SIG-M5 treated with dmso at 0.1 percent for 504 hours (cell line): ENCODE results near the gene CARD11.

Experiments
- DNase-seq: peaks from one replicate; lab custom pipeline; 2025; ENCODE audit not compliant: unreplicated experiment; lab: John Stamatoyannopoulos, UW

The CARD11 gene

DNA sequence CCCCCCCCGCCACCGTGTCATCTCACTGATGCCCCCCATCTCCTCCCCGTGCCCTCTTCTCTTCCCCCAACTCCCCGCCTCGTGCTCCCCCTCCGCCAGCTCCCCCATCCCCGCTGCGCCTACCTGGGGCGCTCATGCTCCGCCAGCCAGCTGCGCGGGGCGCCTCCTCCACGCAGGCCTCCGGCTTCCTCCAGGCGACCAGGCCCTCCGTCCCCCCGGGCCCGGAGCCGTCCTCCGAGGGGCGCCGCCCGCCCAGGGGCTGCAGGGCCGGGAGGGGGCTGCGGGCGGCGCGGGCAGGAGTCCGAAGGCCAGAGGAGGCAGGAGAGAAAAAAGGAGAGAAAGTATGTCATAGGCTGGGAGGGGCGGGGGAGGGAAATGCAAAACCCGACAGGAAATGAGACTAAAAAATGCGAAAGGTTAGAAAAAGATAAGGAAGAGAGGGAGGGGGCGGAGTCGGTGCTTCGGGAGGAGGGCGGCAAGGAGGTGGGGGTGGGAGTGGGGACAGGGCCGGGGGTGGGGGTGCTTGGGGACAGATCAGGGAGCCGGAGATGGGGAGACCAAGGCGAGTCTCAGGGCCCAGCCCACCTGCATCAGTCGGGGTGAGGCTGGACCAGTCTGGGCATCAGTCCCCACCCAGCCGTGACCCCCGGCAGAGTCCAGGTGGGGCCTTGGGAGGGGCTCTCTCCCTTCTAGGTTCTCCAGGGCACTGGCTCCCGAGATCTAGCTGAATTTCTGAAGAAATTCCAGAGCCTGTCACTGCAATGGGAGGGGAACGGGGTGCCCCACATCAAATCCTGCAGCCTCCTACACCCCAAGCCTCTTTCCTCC lies at the start of gene CARD11:
Gene CARD11 (minus strand): TSS at position 324 of the 828 bp plus-strand sequence. CDS start 85,361 bp downstream, outside the sequence.
- DNase-seq, result no peak

DNA sequence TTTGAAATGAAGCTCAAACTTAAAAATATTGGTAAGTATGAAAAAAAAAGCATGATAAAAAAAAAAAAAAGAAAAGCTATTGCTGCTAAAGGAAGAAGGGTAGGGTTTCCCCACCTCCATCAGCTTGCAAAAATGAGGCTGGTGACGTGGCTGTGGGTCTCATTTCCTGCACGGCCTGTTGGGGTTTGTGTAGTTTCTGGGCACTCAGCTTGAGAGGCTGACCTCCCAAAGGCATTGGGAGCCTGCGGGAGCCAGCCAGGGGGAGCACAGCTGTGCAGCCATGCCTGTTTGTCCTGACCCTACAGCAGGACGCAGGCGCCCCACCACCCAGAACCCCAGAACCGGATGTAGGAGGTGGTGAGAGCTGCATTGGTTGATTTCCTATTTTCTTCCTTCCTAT lies 48.8 kb upstream of the CARD11 start:
- DNase-seq, result no peak

DNA sequence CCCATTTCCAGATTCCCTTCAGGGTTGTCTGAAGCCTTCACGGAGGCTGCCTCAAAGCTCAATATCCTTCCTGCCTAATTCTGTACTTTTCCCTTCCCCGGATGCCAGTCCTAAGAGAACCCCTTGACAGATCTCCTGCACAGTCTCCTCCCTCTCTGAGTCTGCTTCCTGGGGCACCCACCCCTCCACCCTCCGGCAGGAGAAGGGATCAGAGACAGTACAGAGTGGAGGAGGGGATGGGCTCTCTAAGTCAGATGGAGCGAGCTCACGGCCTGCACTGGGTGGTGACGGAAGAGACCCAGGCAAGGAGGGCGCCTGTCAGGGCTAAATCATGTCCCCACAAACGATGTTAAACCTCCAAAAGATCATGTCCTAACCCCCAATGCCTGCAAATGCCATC lies 48.0 kb upstream of the CARD11 start:
- no peak for DNase-seq

DNA sequence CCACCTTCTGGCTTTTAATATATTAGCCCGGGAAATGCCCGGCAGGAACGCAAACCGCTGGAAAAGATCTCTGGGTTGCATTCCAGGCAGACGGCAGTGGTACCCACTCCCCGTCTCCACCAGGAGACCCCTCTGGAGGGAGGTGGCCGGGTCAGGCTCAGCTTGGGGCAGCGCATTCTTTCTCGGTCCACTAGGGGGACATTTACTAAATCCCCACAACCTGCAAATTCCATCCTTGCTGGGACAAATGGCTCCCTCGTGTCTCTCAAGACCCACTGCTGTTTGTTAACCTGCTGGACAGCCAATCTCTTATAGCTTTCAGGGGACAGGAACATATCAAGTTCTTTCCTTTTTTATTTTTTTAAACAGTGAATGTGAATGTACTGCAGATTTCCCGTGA lies 45.8 kb upstream of the CARD11 start:
- DNase-seq, result no peak

DNA sequence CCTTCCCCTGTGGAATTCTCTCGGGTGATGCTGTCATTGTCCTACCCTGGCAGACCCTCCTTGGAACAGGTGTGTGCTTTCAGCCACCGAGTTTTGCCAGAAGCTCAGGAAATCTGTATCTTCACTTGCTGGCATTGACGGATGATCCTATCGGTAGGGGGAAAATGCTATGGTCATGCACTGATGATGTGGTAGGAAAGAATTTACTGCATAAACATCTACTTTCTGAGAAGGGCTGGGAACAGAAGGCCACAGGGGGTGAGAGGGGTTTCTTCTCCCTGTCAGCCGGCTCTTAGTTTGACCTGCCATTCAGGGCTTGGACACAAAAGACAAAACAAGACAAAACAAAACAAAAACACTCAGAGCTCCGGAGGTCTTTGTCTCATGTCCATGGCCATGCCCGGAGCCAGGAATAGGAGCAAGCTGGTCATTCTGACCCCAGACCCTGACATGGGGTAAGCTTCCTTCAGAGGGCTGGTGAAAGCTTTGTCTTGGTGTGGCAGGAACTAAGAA lies 43.6 kb upstream of the CARD11 start:
- DNase-seq, result no peak

DNA sequence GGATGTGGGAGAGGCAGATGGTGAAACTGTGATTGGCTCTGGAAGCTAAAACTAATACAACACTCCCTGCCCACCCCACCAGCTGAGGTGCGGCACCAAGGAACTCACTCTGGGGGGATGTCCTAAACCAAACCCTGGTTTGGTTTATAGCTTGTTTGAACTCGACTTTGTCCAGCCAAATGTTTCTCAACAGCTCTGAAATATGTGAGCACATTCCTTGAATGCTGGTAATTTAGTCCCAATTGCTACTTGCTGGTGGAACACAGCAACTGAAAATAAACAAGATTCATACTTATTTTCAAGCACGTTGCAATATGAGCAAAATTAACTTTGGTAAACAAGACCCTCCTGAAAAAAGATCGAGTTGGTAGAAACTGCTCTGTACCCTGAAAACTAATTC lies 39.7 kb upstream of the CARD11 start:
- DNase-seq, result no peak

DNA sequence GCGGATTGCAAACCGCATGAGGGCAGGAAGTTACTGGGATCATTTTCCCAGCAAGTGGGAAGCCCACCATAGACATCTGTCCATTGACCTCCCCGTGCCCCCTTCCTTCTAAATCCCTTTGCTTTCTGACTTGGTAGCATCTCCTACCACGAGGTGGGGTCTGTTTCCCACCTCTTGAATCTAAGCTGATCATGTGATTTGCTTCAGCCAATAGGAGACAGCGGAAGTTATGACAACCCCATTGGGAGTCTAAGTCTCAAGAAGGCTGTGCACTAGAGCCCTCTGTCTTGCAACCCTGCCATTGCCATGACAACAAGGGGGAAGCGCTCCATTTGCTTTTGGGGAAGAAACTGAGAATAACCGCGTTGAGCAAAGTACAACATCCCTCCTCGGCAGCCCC lies 39.2 kb upstream of the CARD11 start:
- DNase-seq, result no peak

DNA sequence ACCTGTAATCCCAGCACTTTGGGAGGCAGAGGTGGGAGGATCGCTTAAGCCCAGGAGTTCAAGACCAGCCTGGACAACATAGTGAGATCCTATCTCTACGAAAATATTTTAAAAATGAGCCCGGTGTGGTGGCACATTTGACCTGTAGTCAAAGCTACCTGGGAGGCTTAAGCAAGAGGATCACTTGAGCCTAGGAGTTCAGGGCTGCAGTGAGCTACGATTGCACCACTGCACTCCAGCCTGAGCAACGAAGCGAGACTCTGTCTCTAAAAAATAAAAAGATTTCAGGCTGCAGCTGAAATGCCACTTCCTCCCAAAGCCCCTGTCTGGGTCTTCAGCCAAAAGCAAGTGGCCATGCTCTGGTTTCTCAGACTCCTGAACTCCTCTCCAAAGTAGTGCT lies 38.7 kb upstream of the CARD11 start:
- no peak for DNase-seq

DNA sequence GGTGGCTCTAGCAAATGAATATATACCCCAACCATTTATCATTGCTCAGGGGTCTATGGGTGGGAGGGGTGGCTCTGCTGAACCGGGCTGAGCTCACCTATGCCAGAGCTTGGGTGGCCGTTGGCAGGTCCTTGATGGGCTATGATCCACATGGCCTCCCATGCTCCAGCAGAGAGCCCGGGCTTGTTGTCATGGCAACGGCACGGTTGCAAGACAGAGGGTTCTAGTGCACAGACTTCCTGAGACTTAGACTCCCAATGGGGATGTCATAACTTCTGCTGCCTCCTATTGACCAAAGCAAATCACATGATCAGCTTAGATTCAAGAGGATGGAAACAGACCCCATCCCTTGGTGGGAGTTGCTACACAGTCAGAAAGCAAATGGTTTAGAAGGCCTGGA lies 36.4 kb upstream of the CARD11 start:
- DNase-seq, result no peak

DNA sequence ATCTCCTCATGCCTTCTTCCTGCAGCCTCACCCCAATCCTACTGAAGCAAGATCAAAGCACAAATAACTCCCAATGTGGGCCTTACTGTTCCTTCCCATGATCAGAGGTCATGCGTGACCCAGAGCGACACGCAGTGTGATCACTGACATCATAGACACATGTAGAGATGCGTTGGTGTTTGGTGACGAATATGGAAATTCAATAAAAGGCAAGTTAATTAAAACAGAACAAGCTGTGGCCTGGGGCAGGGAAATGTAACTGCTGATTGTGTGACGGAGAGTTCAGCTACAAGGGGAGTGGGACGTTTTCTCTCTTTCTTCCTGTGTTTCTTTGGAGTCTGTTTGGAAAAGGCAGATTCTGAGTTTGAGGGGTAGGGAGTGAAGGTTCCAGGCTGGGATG lies 34.8 kb upstream of the CARD11 start:
- no peak for DNase-seq

DNA sequence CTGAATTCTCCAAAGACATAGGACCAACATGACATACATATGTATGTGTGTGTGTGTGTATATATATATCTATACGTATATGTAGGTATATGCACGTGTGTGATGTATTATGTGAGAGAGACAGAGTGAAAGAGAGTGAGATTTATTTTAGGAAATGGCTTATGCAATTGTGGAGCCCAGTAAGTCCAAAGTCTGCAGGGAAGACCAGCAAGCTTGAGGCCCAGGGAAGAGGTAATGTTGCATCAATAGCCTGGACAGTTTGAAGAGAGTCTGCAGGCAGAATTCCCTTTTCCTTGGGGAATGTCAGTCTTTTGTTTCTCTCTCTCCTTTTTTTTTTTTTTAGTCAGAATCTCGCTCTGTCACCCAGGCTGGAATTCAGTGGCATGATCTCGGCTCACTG lies 33.0 kb upstream of the CARD11 start:
- no peak for DNase-seq

DNA sequence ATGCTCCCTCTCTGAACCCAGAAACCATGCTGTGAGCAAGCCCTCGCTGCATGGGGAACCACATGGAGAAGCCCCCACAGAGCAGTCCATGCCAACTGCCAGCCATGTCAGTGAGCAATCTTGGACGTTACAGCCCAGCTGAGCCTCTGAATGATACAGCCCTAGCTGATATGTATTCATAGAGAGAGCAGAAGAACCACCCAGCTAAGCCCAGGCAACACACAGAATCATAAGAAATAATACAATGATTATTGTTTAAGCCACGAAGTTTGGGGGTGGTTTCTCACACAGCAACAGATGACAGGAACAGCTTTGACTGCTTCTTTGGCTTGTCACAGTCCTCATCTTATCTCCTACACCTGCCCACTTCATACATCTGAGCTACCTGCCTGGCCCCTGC lies 32.5 kb upstream of the CARD11 start:
- no peak for DNase-seq

DNA sequence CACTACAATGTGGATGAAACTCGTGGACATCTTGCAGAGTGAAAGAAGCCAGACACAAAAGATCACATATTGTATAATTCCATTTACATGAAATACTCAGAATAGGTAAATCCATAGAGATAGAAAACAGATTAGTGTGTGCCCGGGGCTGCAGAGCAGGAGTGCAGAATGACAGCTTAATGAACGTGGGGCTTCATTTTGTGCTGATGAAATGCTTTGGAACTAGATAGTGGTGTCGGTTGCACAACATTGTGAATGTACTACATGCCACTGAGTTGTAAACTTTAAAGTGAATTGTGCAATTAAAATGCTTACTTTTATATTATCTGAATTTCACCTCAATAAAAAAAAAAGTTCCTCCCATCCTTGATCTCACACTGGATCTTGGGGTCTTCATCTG lies 31.8 kb upstream of the CARD11 start:
- no peak for DNase-seq

DNA sequence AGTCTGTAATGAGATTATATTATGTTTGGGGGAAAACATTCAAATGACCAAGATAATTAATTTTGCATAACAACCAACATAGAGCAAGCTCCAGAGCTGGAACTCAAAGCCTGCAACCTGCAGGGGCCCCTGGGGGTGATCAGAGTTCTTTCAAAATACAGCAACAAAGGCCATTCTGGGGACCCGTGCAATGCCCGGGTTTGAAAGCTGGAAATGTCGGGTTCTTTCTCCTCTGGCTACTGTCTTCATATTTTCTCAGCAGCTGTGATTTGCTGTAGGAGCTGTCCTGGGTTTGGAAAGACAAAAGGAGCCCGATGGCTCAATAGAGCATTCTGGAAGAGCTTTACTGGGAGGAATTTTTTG lies 30.8 kb upstream of the CARD11 start:
- DNase-seq, result no peak

DNA sequence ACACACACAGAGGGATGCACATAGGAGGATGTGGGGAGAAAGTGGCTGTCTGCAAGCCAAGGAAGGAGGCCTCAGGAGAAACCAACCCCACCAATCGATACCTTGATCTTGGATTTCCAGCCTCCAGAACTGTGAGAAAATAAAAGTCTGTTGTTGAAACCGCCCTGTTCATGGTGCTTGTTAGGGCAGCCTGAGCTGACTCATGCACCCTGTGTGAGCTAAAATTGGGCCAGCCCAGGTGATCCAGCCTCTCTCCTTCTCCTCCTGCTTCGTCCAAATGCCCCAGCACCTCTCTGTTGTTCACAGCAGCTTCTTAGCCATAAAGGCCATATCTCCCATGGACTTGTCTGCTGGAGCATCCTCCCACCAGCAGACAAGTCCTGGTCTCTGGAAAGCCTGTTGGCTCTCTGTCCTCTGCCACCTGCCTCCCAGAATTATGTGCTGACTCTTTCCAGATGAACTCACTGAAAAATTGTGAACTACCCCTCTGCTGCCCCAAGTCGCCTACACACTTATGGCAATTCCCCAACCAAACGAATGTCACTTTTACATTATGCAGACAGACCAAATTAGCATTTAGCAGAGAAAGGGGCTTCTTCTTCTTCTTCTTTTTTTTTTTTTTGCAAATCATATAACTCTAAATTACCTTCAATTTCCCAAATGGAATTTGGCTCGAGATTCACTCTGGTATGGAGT lies 30.2 kb upstream of the CARD11 start:
- DNase-seq, result no peak

DNA sequence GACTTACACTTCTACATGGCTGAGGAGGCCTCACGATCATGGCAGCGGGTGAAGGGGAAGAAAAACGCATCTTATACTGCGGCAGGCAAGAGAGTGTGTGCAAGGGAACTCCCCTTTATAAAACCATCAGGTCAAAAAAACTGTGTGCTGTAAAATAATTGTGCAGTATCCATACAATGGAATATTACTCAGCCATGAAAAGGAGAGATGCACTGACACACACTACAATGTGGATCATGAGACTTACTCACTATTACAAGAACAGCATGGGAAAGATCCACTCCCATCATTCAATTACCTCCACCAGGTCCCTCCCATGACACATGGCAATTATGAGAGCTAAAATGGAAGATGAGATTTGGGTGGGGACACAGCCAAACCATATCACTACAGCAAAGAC lies 27.2 kb upstream of the CARD11 start:
- DNase-seq, result no peak

DNA sequence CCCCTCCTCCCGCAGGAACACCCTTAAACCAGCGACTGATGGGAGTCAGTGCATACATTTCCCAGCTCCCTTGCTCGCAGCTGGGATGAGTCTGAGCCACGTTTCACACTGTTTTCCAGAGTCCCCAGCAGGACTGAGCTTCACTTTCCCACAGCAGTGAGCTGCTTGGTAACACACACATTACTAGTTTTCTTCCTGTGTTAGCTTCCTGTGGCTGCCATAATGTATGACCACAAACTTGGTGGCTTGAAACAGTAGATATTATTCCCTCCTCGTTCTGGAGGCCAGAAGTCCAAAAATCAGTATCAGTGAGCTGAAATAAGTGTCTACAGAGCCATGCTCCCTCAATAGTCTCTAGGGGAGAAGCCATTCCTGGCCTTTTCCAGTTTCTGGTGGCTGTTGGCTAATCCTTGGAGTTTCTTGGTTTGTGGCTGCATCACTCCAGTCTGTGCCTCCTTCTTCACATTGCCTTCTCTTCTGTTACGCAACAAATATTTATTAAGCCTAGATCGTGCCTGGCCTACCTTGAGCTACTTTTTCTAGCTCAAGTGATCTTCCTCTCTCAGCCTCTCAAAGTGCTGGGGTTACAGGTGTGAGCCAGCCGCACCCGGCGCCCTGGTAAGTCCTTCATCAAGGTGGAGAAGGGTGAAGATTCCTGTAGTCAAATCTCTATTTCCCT lies 26.2 kb upstream of the CARD11 start:
- no peak for DNase-seq

DNA sequence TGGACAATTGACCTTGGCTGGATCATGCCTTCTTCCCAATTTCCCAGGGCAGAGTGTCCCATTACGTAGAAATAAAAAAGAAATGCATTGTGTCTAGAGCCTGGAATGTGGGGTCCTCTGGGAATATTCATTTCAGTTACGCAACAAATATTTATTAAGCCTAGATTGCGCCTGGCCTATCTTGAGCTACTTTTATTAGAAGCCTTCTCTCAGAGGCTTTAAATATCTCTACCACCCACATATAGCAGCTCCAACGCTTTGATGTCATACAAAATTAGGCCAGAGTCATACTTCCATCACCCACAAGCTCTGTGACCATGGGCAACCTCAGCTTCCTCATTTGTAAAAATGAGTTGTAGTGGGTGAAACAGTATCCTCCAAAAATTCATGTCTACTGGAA lies 24.9 kb upstream of the CARD11 start:
- DNase-seq, result no peak

DNA sequence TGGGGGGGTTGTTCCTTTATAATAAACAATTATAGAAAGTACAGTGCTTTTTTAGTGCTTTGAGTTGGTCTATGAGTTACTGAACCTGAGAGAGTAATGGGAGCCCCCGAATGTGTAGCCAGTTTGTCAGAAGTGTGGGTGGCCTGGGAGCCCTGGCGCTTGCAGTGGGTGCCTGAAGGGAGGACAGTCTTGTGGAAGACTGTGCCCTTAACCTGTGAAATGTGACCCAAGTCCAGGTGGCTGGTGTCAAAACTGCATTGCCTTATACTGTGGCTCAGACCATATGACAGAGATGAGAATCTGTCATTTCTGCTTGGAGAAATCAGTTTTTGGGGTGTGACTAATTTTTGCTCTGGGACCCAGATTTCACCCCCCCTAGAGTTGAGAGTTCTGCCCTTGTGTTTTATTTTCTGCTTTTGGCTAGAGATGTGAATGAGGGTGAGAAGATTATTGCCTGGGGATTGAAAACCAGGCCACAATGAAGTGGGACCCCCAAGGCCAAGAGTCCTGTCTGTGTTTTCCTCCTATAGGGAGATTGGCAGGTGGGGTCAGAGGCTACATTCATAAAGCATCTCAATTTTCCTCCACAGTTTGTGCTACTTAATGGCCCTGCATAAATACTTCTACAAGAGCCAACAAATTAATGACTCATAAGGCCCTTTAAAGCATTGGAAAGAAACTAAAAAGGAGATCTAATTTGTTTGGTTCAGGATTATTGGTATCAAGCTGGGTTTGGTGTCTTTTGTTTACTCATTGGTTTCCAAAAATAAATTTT lies 24.1 kb upstream of the CARD11 start:
- DNase-seq, result no peak

DNA sequence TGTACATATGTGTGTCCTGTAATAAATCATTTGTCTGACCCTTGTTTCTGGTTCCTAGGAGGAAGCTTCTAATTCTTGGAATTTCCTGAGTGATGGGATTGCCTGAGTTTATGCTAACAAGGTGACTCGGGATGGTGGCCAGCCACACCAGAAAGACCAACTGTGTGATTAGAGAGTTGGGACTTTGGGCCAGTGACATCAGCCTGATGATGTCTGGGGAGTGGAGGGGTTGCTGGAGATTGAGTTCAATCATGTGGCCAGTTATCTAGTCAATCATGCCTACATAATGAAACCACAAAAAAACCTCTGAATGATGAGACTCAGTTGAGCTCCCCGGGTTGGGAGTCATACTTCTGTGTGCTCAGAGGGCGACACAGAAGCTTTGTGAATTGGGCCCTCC lies 23.5 kb upstream of the CARD11 start:
- no peak for DNase-seq

DNA sequence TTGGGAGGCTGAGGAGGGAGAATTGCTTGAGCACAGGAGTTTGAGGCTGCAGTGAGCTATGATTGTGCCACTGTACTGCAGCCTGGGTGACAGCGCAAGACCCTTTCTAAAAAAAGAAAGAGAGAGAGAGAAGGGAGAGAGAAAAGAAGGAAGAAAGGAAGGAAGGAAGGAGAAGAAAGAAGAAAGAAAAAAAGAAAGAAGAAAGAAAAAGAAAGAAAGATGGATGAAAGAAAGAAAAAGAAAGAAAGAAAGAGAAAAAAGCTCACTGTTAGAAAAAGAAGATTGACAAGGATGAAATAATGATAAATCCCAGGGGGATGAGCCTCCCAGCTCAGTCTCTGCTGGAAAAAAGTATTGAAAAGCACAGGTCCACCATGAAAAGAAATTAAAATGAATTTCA lies 22.8 kb upstream of the CARD11 start:
- no peak for DNase-seq
